Endodermal cell (in vitro differentiated cells): ENCODE data around the gene BLACAT1. TPM values are rescaled to one million over a fixed set of nuclear protein-coding genes. Genes with fewer than 3 reads are reported as not detected.
A peak's percentile ranks its signal among the peaks of the same experiment; 100 is the strongest.

Experiments
- DNase-seq: peaks from one replicate; pipeline ENCODE4 v3.0.0-alpha.2; 2017
- H3K27ac ChIP-seq: 2 replicates; pipeline ENCODE4 v1.5.1; 2013; ENCODE audit warnings: mild to moderate bottlenecking, low read depth, low read length, moderate library complexity
- H3K27me3 ChIP-seq: 2 replicates; pipeline ENCODE4 v1.6.1; 2013; ENCODE audit warnings: mild to moderate bottlenecking, low read length, moderate library complexity; ENCODE audit not compliant: insufficient read depth, control insufficient read depth, poor library complexity, severe bottlenecking
- H3K36me3 ChIP-seq: 2 replicates; pipeline ENCODE4 v1.7.0; 2013; ENCODE audit warnings: mild to moderate bottlenecking, low read length, moderate library complexity; ENCODE audit not compliant: control insufficient read depth, insufficient read depth
- H3K4me1 ChIP-seq: one replicate; pipeline ENCODE4 v1.7.0; 2013; ENCODE audit warnings: low read length; ENCODE audit not compliant: control insufficient read depth, insufficient read depth
- H3K4me3 ChIP-seq: 2 replicates; pipeline ENCODE4 v1.5.1; 2013; ENCODE audit warnings: mild to moderate bottlenecking, low read length, moderate library complexity
- H3K9ac ChIP-seq: 2 replicates; pipeline ENCODE4 v1.6.1; 2013; ENCODE audit warnings: mild to moderate bottlenecking, low read length, moderate library complexity; ENCODE audit not compliant: poor library complexity, severe bottlenecking; ENCODE audit errors: extremely low read depth
- H3K9me3 ChIP-seq: 2 replicates; pipeline ENCODE4 v1.6.1; 2013; ENCODE audit warnings: mild to moderate bottlenecking, low read length, moderate library complexity; ENCODE audit not compliant: control insufficient read depth
- H3K27ac Mint-ChIP-seq: 2 replicates; pipeline ENCODE4 v1.8.0; 2020; ENCODE audit warnings: mixed read lengths
- H3K27me3 Mint-ChIP-seq: 2 replicates; pipeline ENCODE4 v1.8.0; 2021; ENCODE audit warnings: mild to moderate bottlenecking, mixed read lengths; ENCODE audit not compliant: insufficient read depth
- H3K36me3 Mint-ChIP-seq: 2 replicates; pipeline ENCODE4 v1.8.0; 2020; ENCODE audit warnings: low read depth, mixed read lengths
- H3K4me1 Mint-ChIP-seq: 2 replicates; pipeline ENCODE4 v1.8.0; 2020; ENCODE audit warnings: mixed read lengths
- H3K4me3 Mint-ChIP-seq: 2 replicates; pipeline ENCODE4 v1.8.0; 2020; ENCODE audit warnings: mild to moderate bottlenecking, moderate library complexity, mixed read lengths
- H3K9me3 Mint-ChIP-seq: 2 replicates; pipeline ENCODE4 v1.8.0; 2020; ENCODE audit warnings: mild to moderate bottlenecking, mixed read lengths
- WGBS, 2 experiments: methylation state at CpG; one replicate each; pipeline versions ENCODE4 v1.1.5 to v1.1.7; 2013; ENCODE audit warnings: missing lambda C conversion rate in 2 of 2, mixed read lengths in 1 of 2; ENCODE audit not compliant: insufficient coverage in 1 of 2, insufficient read length in 1 of 2; 5-methylcytosine and 5-hydroxymethylcytosine counted together
- total RNA-seq, 2 donors: library from RNA; stranded (reverse); fragmentation: NEBNext Ultra II Directional in 1 of 2; extraction: Animal tissue kit (Norgen Biotek cat#: 25700) in 1 of 2; gene quantifications; 2 replicates in 1 of 2; 3 replicates in 1 of 2; pipeline ENCODE4 v1.2.1, GENCODE V29; 2021
- TF ChIP-seq, protein P1 (sequence below): fragments of 200-600 bp; sonication (generic); conservative IDR thresholded peaks from 2 replicates; pipeline ENCODE4 v1.5.0; 2021; ENCODE audit warnings: antibody characterized with exemption, mild to moderate bottlenecking

Gene BLACAT1
- total RNA-seq, 2 donors from 2014 or later = 7.4 to 7.6 TPM

DNA sequence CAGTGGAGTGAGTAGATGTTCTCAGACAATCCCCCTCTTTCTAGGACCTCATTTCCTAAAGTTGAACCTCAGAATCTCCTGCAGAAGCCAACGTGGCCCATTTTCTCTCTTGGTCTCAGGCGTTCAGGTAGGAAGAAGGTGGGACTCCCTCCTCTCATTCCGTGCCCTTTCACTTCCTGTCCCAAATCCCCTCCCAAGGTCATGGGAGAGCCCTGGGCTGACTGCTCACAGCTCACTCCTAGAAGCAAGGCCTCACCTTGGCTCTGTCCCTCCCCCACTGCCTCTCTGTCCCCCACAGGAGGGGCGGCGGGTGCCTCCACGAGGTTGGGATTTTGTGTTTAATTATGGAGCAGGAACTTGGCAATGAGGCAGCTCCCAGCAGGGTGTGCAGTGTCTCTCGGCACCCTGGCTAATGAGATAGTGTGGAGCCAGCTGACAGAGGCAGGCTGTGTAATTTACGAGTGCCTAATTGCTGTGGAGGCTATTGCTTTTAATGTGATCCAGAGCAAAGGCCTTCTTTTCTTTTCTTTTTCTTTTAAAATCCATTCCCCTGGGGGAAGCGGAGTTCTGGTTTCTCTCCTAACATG lies 39.5 kb upstream of the BLACAT1 start:
- Histone ChIP-seq H3K9ac (no peak overlapping the region), H3K27ac (no peak overlapping the region), H3K27me3 (no peaks in the 10 kb centered on the region), H3K9me3 (no peaks in the 10 kb centered on the region), H3K4me3 (no peak overlapping the region), H3K36me3 (no peaks in the 10 kb centered on the region), H3K4me1 (peaks cover 29% of the 10 kb centered on the region)
- 44 to 58% methylated on average over 3 to 9 of the region's 9 CpGs for WGBS, 2 experiments
- Mint-ChIP-seq H3K9me3 (no peaks in the 10 kb centered on the region), H3K4me1 (peaks cover 36% of the 10 kb centered on the region), H3K4me3 (peak overlapping the region; percentile 27), H3K36me3 (no peaks in the 10 kb centered on the region), H3K27me3 (peaks cover 8% of the 10 kb centered on the region), H3K27ac (peak overlapping the region; percentile 75)
- TF ChIP-seq, protein P1, sequence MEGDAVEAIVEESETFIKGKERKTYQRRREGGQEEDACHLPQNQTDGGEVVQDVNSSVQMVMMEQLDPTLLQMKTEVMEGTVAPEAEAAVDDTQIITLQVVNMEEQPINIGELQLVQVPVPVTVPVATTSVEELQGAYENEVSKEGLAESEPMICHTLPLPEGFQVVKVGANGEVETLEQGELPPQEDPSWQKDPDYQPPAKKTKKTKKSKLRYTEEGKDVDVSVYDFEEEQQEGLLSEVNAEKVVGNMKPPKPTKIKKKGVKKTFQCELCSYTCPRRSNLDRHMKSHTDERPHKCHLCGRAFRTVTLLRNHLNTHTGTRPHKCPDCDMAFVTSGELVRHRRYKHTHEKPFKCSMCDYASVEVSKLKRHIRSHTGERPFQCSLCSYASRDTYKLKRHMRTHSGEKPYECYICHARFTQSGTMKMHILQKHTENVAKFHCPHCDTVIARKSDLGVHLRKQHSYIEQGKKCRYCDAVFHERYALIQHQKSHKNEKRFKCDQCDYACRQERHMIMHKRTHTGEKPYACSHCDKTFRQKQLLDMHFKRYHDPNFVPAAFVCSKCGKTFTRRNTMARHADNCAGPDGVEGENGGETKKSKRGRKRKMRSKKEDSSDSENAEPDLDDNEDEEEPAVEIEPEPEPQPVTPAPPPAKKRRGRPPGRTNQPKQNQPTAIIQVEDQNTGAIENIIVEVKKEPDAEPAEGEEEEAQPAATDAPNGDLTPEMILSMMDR = no peak
- DNase-seq = peak; percentile 77

DNA sequence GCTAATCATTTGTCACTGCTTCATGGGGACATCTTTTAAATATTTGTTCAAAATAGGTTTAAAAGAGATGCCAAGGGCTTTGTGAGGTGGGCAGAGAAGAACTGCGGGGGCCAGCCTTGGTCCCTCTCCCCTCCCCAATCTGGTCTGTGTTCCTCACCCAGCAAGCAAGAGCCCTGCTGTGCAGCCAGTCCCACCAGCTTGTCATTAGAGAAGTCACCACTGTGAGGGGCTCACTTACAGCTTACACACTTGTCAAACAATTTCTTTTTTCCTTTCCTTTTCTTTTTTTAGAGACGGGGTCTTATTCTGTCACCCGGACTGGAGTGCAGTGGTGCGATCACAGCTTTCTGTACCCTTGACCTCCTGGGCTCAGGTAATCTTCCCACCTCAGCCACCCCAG lies 38.3 kb upstream of the BLACAT1 start:
- Mint-ChIP-seq H3K4me3 (no peak overlapping the region), H3K27ac (no peak overlapping the region), H3K9me3 (no peaks in the 10 kb centered on the region), H3K36me3 (no peaks in the 10 kb centered on the region), H3K4me1 (peaks cover 36% of the 10 kb centered on the region), H3K27me3 (peaks cover 10% of the 10 kb centered on the region)
- Histone ChIP-seq H3K9ac (no peak overlapping the region), H3K4me1 (peaks cover 27% of the 10 kb centered on the region), H3K9me3 (no peaks in the 10 kb centered on the region), H3K36me3 (no peaks in the 10 kb centered on the region), H3K27ac (no peak overlapping the region), H3K27me3 (no peaks in the 10 kb centered on the region), H3K4me3 (no peak overlapping the region)
- WGBS, 2 experiments = 88 to 94% methylated on average over 4 of the region's 4 CpGs
- no peak for DNase-seq
- TF ChIP-seq, protein P1 = peak; percentile 29

DNA sequence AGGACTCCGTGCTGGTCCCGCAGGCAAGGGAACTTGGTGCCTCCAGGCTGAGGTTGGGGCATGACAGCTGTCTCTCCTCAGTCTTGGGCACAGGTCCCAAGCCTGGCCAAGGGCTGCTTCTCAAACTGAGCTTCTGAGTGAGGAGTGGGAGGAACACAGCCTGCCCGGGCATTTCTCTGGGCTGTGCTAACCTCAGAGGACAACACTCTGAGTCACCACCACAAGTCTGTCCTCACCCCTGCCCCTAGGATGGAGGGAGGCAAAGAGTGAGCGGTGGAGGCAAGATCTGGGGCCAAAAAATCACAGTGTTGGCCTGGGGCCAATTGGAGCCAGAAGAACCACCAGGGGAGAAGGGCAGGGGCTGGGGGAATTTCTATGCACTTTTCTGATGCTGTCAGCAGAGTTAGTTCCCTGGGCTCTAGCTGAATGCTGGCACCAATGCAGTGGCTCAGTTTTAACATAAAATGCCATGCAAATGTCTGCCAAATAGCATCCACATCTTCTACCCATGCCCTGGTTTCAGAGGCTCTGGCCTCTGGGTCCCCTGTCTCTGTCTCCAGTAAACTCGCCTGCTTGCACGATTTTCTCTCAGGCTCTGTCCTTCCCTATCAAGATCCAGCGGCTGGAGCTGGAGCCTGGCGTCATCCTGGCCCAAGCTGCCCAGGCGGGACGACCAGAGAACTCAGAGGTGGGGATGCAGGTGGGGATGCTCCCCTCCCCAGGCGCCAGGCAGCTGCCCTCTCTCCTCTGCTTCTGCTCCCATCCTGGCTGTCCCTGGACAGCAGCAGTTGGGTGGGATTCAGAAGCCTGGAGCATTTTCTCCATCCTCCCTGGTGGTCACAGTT lies 37.6 kb upstream of the BLACAT1 start:
- Histone ChIP-seq H3K4me3 (no peak overlapping the region), H3K9me3 (no peaks in the 10 kb centered on the region), H3K9ac (no peak overlapping the region), H3K4me1 (peaks cover 27% of the 10 kb centered on the region), H3K27me3 (no peaks in the 10 kb centered on the region), H3K36me3 (no peaks in the 10 kb centered on the region), H3K27ac (no peak overlapping the region)
- TF ChIP-seq, protein P1 = no peak
- no peak overlapping the region for H3K27ac Mint-ChIP-seq
- peaks cover 8% of the 10 kb centered on the region for H3K27me3 Mint-ChIP-seq
- WGBS, 2 experiments = 81% methylated on average over 5 to 11 of the region's 11 CpGs
- peaks cover 36% of the 10 kb centered on the region for H3K4me1 Mint-ChIP-seq
- DNase-seq = no peak
- H3K36me3 Mint-ChIP-seq = no peaks in the 10 kb centered on the region
- no peak overlapping the region for H3K4me3 Mint-ChIP-seq
- H3K9me3 Mint-ChIP-seq = no peaks in the 10 kb centered on the region
